NCI-H526 treated with DMSO at 0.1 percent for 48 hours (cell line): ENCODE results near the gene YPEL5.
A peak's percentile ranks its signal among the peaks of the same experiment; 100 is the strongest.
"Not testable (repeated sequence)": the region's sequence is repeated elsewhere in the genome, so short reads cannot be mapped to it uniquely, and the experiment has no call there.

Experiments
- DNase-seq: peaks from one replicate; lab custom pipeline; 2025; lab: John Stamatoyannopoulos, UW

Gene YPEL5

DNA sequence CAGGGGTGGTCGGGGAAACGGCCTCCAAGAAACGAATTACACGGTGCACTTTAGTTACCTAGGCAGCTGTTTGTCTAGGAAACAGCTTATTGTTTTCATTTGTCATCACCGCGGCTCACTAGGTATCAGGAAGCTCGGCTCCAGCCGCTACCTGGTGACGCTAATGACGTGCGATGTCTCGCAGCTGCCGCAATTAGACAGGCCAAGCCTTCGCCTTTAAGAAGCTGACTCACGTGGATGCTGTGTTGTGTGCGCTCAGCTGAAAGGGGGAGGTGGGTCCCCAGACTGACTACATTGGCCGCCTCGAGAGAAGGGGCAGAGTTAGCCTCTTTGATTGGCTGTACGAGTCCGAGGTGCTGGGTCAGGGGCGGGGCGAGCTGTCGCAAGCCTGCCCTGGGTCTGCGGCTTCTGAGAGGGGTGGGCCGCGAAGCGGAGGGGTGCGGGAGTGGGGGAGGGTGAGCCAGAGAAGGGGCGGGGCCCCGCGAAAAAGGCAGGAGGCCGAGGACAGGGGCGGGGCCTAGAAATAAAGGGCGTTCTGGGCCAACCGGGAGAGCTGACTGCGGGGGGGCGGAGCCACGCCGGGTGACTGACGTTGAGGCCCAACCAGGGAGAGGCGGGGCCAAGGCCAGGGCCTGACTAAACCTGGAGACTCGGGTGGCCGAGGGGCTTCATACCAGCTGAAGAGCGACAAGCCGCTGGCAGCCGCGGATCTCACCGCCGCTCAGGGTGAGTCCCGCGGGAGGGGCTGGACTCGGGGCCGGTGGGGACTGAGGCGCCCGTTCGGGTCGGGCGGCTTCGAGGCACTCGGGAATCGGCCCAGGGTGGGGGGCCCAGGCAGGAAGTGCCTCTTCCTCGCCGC is at the start of gene YPEL5:
YPEL5 (plus strand) TSS at position 671 of the 859 bp plus-strand sequence. CDS start 9,645 bp downstream, outside the sequence.
- peak; percentile 97 for DNase-seq

GRCh38 chr2:30098266-30099005 is 48.4 kb upstream of the YPEL5 start:
- DNase-seq = no peak

- DNase-seq = not testable (repeated sequence)
Observed at GRCh38 chr2:30099366-30099765, 47.4 kb upstream of the YPEL5 start.

DNA sequence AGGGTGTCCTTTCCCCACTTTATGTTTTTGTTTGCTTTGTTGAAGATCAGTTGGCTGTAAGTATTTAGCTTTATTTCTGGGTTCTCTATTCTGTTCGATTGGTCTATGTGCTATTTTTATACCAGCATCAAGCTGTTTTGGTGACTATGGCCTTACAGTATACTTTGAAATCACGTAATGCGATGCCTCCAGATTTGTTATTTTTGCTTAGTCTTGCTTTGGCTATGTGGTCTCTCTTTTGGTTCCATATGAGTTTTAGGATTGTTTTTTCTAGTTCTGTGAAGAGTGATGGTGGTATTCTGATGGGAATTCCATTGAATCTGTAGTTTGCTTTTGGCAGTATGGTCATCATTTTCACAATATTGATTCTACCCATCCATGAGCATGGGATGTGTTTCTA is 46.1 kb upstream of the YPEL5 start:
- not testable (repeated sequence) for DNase-seq

DNA sequence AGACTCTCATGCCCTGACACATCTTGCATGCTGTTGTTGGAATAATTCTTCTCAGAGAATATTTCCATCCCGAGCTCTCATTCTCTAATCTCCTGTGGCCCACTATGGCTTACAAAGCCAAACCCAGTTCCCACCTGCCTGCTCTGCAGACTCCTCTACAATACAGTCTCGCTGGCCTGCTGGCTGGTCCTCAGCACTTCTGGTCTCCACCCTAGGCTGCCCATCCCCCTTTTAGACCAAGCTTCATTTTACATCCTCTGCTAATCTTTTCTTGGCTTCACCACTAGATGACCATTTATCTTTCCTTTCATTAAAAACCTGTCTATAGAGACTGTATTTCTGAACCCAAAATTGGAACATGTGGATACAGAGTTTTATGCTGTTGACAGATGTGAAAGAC is 42.5 kb upstream of the YPEL5 start:
- no peak for DNase-seq

DNA sequence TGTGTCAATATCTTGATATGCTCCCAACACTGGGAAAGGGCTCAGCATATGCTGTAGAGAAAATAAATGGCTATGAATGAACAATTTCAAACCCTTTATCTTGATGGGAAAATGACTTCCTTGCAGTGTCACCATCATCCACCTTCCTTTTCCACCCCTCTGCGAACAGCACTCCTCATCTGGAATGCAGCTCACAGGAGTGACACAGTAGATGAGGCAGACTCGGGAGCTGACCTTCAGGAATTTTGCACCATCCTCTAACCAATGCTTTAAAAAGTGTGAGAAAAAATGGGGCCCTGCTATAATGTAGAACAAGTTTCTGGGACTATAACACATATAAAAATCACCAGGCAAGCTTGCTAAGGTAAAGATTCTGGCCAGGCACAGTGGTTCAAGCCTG is 41.3 kb upstream of the YPEL5 start:
- DNase-seq = no peak

DNA sequence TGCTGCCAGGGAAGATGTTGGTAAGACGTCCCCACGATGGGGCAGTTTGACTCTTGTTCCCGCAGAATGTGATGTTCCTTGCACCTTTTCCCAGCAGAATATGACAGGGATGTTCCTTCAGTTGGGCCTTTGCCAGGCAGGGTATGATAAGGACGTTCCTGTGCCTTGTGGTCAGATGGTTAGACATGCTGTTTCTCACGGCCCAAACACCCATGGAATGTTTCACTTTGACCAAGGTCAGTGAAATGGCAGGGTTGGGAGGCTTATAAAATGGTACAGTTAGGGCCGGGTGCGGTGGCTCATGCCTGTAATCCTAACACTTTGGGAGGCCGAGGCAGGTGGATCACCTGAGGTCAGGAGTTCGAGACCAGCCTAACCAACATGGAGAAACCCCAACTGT is 40.3 kb upstream of the YPEL5 start:
- no peak for DNase-seq

DNA sequence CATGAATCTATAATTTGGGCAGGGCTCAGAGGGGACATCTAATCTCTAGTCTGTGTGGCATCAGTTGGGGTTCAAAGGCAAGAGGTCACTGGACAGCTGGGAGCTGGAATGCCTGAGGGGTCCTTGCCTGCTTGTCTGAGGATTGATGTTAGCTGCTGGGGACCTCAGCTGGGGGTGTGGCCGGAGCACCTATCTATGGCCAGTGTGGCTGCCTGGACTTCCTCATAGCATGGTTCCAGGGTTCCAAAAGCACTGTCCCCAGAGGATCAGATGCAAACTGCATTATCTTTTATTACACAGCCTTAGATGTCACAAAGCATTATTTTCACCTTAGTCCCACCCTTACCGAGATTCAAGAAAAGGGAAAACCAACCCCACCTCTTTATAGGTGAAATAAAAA is 38.6 kb upstream of the YPEL5 start:
- DNase-seq = no peak

DNA sequence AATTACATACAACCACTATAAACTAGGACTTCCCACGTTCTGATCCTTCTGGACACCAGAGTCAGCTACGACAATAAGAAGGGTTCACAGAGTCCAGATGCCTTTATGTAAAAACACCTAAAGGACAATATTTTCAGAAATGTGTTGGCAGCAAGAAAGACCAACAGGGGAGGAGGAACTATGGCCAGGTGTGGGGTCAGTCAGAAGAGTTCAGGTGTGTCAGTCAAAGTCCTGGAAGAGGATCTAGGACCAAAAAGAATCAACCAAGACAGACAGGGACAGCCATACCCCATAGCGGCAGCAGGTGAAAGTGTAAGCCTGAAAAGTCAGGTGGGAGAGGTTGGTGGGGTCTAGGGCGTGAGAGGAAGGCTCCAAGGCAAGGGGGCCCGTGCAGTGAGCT is 38.0 kb upstream of the YPEL5 start:
- DNase-seq = no peak

- DNase-seq = no peak
Observed at GRCh38 chr2:30109856-30110255, 37.0 kb upstream of the YPEL5 start.

- no peak for DNase-seq
Observed at GRCh38 chr2:30110773-30111172, 36.0 kb upstream of the YPEL5 start.

- DNase-seq = not testable (repeated sequence)
Observed at GRCh38 chr2:30111186-30111585, 35.6 kb upstream of the YPEL5 start.

GRCh38 chr2:30112561-30112960 is 34.2 kb upstream of the YPEL5 start:
- DNase-seq = no peak

- DNase-seq = no peak
Observed at GRCh38 chr2:30113617-30114293, 33.1 kb upstream of the YPEL5 start.

GRCh38 chr2:30115141-30115980 is 31.4 kb upstream of the YPEL5 start:
- peak; percentile 59 for DNase-seq

DNA sequence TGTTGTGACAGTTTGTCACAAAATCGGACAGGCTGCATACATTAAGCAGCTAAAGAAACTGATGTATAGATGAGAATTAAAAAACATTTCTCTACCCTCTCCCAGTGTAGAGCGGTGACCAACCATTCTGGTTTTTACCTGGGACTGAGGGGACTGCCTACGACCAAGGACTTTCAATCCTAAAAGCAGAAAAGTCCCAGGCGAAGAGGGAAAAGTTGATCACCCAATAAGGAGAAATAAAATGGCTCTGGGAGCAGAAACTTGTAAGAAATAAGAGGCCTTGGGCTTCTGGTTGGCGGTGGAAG is 30.9 kb upstream of the YPEL5 start:
- no peak for DNase-seq

DNA sequence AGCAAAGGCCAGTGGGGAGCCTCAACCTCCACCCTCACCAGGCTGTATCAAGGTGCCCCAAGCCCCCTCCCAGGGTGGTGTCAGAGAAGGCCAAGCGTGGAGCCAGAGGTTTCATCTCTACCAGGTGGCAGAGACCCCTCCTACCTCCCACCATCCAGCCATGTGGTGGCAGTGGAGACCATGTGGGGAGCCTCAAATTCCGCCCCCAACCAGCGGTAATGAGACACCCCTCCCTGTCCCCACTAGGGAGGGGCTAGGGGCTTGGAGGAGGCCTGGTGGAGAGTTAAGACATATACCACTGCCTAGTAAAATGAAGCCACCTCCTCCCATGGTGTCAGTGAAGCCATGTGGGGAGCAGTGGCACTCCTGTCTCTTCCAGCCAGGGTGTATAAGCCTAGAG is 24.4 kb upstream of the YPEL5 start:
- no peak for DNase-seq

DNA sequence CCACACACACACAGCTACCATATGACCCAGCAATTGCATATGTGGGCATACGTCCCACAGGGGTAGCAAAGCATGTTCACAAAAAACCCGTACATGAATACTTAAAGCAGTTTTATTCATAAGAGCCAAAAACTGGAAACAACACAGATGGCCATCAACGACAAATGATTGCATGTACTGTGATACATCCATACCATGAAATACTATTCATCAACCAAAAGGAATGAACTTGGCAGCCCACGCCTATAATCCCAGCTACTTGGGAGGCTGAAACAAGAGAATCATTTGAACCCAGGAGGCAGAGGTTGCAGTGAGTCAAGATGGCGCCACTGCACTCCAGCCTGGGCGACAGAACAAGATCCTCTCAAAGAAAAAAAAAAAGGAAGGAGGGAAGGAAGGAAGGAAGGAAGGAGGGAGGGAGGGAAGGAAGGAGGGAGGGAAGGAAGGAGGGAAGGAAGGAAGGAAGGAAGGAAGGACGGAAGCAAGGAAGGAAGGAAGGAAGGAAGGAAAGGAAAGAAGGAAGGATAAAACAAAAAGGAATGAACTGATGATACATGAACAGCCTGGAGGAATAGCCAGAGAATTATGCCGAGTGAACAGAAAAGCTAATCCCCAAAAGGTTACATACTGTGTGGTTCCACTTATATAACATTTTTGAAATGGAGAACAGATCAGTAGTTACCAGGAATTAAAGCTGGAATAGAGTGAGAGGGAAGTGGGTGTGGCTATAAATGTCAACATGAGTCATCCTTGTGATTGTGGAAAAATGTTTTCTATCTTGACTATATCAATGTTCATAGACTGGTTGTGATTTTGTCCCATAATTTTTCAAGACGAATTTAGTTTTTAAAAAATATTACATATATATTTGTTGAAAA is 19.6 kb upstream of the YPEL5 start:
- DNase-seq = no peak

DNA sequence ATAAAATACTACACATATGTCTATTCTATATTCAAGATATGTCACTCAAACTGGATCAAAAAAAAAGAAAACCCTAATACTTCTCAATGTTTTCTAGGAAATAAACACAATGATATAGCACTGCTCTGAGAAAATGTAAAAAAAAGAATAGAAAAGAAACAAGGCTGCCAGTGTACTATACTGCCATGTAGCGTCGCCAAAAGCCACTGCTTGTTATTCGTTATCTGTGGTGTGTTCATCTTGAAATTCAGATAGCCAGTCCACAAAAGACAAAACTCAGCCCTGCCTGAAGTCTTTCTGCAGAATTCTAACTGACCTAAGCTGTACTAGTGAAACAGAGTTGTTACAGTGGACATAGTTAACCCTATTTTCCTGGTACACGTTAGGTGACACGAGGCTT is 12.2 kb upstream of the YPEL5 start:
- no peak for DNase-seq

DNA sequence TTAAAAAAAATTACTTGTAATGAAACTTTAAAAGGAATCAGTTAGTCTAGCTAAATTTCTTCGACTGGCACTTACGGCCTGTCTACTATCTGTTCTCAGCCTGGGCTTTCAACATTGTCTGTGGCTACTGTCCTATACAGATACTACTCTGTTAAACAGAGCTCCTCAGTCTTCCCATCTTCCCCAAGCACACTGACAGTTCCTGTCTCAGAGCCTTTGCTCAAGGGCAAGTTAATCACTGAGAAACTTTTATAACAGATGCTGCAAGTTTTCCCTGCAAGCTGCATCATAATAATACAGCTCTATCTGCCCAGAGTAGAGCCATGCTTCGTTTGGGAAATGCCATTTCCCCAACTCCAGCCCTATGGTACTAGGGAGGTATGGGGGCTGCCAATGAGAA is 11.3 kb upstream of the YPEL5 start:
- DNase-seq = no peak
